ENCODE results near the gene CDC42.

CDC42 gene

DNA sequence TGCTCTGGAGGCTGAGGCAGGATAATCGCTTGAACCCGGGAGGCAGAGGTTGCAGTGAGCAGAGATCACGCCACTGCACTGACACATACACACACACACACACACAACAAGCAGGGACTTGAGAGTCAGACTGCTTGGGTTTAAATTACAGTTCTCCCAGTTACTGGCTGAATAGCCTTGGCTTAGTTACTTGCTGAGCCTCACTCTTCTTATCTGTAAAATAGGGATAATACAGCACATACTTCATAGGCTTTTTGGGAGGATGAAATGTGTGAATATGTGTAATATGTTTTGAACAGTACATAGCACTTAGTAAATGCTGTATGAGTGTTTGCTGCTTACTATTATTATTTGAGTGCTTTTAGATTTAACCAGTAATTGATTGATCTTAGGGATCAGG lies 23.8 kb downstream of the CDC42 start:
- DNase-seq (ENCODE audit: low read depth): no peak

DNA sequence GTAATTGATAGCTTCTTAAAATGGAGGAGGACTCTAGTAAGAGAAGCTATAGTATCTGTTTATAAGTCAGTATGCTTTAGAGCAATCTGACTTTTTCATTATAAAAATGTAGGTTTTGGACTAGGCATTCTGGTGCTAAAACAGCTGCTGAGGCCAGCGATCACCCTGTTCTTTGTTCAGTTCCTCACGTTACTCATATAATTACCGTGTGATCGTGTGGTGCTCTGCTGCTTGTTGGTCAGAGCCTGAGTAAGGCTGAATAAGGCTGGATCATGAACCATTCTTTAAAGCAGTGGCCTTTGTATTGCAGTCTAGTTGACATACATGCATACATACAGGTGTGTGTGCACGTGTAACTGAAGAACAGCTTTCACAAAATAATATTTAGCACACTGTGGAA lies 25.2 kb downstream of the CDC42 start:
- no peak for DNase-seq (ENCODE audit: low read depth)

DNA sequence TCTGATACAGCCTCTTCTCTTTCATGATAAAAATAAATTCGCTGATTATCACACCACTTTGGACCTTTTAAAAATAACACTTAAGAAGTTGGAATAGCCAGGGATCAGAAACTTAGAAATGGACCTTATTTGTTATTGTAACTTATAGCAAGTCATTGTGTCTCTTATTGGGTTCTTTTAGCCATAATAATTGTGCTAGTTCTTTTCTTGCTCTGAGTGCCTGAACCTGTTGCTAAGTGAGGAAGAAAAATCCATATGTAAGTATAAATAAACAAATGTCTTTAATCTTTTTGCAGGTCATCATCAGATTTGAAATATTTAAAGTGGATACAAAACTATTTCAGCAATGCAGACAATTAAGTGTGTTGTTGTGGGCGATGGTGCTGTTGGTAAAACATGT lies 25.6 kb downstream of the CDC42 start:
- no peak for DNase-seq (ENCODE audit: low read depth)

DNA sequence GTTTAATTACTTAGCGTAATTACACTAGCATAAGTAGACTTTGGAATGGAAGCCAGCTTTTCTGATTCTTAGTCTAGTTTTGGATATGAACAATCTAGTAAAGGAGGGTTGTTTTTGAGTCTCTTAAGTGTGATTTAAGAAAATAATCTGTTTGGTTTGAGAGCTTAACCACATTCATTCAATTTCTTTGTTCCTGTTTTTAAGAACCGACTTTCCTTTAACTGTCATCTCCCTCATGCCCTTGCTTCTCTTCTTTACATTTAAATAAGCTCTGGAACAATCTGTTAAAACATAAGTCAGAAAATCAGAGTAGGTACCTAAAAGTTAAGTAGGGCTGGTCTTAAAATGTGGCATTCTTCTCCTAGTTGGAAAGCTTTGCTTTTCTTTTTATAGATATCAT lies 27.7 kb downstream of the CDC42 start:
- DNase-seq (ENCODE audit: low read depth): no peak

DNA sequence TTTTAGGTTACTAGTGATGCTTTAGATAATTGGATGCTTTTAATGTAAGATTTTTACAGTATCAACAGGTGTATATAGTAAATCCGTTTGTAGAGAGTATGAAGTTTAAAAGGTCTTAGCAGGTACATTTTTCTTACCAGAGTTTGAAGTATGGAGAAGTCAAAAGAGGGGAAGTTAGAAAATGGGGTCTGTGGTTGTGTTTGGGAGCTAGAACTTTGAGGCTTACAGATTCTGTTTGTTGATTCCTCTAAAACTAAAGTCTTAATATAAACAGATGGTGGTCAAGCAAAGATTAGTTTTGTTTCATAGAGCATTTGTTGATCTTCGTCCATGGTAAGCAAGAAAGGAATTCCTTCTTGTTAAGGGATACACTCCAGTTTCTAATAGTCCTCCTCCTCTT lies 35.8 kb downstream of the CDC42 start:
- DNase-seq (ENCODE audit: low read depth): no peak

DNA sequence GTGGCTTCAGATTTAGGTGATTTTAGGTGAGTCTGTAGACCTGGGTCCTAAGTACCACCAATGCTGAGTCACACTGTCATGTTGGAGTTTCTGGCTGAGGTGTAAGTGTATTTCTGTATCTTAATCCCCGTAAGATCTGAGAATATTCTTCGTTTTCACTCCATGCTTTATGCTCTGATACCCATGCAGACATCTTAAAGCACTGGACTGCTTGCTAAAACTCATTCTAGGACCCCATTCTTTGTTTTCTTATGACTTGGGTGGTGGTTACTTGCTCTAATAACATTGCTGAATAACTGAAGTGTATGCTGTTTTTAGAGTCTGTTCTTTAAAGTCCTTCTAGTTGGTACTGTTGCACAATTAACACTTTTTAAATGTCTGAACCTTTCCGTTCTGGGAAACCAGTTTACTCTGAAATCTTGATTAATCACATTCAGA lies 36.6 kb downstream of the CDC42 start:
- DNase-seq (ENCODE audit: low read depth): no peak

DNA sequence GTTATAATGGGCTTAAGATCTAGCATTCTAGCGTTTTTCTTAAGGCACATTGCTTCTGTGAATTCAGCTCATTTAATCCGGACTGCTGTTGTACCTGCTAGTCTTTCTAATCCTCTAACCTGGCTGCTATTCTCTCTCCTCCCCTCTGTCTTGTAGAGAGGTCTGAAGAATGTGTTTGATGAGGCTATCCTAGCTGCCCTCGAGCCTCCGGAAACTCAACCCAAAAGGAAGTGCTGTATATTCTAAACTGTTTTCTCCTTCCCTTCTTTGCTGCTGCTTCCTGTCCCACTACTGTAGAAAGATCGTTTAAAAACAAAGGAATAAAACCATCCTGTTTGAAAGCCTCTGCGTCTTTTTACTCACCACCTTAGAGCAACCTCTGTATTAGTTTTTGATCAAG lies 37.3 kb downstream of the CDC42 start:
- no peak for DNase-seq (ENCODE audit: low read depth)

DNA sequence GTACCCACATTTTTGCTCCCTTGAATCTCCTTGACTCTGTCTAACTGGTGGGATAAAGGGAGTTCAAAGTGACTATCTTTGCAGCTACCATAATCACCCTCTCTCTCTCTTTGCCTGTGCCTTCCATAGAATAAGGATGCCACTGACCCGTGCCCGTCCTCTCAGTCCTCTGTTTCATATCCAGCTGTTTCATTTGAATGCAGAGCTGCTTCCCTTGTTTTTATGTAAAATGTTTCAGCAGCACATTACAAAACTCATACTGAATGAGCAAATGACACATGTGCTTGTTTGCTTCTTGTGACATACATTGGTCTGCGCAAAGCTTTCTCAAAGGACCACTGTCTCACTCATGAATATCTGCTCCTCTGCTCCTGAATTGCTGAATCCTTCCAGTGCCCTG lies 38.4 kb downstream of the CDC42 start:
- DNase-seq (ENCODE audit: low read depth): no peak

DNA sequence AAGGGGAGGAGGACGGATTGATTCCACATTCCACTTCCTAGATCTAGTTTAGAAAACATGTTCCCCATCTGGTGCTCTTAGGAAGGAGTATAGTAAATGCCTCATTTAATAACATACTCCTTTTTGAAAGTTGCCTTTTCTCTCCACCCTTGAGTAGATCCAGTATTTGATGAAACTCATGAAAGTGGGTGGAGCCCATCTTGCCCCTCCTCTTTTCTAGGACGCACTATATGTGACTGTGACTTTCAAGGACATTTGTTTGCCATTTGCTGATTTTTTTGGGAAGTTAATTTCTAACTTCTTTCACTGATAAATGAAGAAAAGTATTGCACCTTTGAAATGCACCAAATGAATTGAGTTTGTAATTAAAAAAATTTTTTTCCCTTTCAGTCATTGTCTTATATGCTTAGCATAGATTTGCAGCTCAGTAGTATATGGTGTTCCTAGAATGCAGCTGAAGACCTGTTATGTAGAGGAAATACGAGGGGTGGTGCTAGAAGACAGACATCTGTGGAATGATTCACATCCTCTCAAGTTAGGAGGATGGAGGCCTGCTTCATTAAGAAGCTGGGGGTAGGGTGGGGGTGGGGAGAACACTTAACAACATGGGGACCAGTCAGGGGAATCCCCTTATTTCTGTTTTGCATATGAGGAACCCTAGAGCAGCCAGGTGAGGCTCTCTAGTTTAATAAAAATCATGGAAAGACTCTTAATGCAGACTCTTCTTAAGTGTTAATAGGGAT lies 39.7 kb downstream of the CDC42 start:
- DNase-seq (ENCODE audit: low read depth): peak; percentile 47

DNA sequence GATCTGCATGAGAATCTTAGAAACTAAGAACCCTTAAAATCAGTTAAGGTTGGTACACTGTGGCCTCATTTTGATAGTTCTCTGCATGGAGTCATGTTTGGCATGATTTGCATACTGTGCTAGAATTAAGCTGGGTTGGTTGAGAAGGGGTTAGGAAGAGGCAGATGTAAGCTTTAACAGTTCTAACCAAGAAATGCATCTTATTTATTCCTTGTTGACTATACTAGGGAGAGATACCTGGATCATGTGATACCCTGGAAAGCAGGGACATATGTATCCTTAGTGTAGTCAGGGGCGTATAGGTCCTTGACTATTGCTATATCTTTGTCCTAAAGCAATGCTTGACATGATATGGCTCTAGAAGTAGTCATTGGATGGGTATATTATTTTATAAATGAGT lies 41.0 kb downstream of the CDC42 start:
- no peak for DNase-seq (ENCODE audit: low read depth)

DNA sequence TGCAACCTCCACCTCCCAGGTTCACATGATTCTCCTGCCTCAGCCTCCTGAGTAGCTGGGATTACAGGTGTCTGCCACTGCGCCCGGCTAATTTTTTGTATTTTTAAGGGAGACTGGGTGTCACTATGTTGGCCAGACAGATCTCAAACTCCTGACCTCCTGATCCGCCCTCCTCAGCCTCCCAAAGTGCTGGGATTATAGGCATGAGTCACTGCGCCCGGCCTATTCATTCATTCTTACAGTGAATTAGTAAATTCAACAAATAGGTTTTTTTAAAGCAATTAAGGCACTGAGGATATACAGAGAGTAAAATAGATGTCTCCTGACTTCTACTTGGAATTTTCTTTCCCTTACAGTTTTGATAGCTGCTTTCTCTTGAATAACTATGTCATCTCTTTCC lies 43.5 kb downstream of the CDC42 start:
- DNase-seq (ENCODE audit: low read depth): no peak

DNA sequence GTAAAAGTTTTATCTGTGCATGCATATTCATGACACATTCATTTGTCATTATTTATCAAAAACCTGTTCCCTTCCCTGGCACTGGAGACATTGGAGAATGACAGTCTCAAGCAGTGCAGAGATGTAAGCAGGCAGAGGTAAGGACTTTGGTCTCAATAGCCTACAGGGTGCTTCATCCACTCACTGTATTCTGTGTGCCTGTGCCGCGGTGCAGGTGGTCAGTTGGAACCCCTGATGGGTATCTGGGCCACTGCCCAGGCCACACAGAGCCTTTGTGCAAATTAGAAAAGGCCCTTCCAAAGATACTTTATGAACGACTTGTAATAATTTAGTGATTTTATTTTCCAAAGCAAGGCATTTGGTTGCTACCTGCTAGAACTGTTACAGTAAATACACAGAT lies 44.0 kb downstream of the CDC42 start:
- DNase-seq (ENCODE audit: low read depth): no peak

DNA sequence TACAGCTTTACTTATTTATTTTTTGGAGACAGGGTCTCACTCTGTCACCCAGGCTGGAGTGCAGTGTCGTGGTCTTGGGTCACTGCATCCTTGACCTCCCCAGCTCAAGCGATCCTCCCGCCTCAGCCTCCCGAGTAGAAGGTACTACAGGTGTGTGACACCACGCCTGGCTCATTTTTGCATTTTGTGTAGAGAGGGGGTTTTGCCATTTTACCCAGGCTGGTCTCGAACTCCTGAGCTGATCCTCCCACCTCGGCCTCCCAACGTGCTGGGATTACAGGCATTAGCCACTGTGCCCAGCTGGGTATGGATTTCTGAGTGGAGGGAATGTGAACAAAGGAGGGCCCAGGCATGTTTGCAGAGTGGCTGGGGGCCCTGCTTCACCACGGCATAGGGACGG lies 46.2 kb downstream of the CDC42 start:
- DNase-seq (ENCODE audit: low read depth): no peak

DNA sequence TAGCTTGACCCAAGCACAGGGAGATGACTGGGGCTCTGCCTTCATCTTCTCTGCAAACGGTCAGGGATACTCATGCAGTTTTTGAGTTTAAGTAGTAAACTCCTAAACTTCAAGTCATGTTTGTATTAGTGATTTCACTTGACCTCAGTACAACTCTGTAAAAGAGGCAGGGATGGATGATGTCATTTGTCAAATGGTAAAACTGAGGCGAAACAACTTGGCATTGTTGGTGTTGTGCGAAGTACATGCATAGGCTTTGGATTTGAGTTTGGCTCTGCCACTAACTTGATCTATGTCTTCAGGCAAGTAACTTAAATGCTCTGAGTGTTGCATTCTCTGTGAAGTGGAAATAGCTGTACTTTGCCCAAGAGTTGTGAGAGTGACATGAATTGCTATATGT lies 47.7 kb downstream of the CDC42 start:
- DNase-seq (ENCODE audit: low read depth): no peak

DNA sequence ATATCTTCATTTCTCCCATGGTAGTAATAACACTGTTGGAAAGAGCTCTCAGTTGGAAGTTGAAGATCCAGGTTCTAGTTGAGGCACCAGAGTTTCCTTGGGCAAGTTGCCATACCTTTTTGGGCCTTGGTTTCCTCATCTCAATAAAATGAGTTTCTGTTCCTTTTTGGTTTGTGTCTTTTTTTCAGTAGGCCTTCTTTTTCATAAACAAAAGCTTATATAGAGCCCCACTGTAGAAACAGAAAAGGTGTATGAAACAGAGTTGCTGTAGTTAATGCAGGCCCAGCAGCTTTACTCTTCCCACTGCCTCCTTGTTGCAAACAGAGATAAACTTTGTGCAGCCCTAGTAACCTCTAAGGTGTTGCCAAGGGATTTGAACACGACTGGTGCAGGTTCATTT lies 48.7 kb downstream of the CDC42 start:
- DNase-seq (ENCODE audit: low read depth): no peak

DNA sequence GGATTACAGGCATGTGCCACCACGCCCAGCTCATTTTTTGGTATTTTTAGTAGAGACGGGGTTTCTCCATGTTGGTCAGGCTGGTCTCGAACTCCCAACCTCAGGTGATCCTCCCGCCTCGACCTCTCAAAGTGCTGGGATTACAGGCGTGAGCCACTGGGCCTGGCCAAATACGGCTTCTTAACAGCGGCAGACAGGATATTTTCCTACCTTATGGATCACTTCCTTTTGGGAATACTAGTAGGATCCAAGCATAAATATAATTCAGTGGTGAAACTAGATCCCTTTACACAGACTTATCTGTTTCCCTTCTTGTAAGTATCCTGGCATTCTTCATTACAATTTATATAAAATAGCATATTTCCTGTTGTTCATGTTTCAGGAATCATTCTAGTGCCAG lies 49.5 kb downstream of the CDC42 start:
- no peak for DNase-seq (ENCODE audit: low read depth)

DNA sequence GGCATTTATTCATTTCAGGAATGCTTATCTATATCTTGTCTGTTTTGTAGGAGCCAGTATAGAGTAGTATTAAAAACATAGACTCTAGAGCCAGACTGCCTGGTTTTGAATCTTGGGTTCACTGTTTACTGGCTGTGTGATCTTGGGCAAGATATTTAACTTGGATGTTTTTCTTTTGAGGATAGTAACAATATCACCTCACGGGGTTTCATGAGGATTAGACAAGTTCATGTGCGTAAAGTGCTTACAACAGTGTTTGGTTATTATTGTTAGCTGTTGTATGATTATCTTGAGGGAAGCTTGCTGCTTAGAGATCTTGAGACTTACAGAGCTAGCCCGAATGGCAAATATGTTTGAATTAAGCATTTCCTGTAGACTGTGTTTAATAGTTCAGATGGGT lies 50.2 kb downstream of the CDC42 start:
- DNase-seq (ENCODE audit: low read depth): no peak

DNA sequence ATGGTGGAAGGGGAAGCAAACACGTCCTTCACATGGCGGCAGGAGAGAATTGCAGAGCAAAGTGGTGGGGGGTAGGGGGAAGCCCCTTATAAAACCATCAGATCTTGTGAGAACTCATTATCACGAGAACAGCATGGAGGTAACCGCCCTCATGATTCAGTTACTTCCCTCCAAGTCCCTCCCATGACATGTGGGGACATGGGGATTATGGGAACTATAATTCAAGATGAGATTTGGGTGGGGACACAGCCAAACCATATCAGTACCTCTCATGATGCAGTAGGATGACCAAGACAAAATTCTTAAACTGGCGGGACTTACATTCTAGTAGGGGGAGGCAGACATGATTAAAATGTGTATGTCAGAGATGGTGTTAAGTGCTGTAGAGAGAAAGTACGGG lies 51.6 kb downstream of the CDC42 start:
- DNase-seq (ENCODE audit: low read depth): no peak

DNA sequence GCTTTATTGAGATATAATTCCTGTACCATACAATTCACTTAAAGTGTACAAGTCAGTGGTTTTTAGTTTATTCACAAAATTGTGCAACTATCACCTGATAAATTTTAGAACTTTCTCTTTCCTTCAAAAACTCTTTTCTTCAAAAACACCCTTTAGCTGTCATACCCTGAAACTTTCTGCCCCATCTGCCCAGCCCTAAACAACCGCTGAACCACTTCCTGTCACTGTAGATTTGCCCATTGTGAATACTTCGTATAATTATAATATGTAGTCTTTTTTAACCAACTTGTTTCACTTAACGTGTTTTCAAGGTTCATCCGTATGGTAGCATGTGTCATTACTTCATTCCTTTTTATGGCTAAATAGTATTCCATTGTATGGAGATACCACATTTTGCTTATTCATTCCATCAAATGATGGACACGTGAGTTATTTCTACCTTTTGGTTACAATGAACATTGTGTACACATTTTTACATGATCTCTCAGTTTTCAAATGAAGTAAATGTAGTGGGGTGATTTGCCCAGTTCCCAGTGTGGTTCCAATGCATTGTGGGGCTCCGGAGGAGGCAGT lies 52.4 kb downstream of the CDC42 start:
- no peak for DNase-seq (ENCODE audit: low read depth)

DNA sequence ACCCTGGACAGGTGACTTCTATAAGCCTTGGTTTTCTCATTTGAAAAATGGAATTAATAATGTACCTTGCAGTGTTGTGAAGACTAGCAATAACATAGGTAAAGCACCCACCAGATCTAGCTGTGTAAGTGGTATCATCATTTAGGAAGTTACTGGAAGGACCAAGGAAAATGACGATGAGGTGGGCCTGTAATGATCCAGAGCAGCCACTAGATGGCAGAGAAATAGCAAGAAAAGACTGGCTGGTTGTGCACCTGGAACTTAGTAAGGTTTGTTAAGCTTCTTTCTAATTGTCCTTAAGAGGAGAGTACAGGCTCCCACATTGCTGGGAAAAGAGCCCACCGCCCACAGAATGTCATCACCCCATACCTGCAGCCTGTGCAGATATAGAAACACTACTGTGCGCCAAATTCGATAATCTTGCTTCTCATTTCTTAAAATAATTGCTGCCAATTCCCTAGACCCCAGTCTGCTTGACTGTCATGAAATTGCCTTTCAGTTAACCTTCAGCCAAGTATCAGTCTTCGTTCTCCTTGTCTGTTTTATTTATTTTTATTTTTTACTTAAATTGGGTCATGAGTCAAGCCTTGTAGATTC lies 53.2 kb downstream of the CDC42 start:
- DNase-seq (ENCODE audit: low read depth): no peak

DNA sequence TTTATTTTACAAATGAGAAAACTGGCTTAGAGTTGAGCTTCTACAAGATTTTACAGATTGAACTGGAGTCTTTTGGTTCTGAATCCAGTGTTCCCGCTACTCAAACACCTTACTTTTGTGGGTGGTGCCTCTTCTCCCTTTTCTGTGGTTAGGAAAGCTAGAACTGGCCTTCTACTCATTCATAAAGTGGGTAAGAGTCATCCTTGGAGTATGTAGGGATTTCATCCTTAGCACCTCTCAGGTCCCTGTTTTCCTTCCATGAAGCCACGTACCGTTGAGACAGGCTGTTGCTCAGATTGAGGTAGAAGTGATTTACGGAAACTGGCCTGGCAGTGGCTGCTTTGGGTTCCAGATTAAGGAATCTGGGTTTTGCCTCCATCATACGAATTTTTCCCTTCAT lies 54.6 kb downstream of the CDC42 start:
- no peak for DNase-seq (ENCODE audit: low read depth)

DNA sequence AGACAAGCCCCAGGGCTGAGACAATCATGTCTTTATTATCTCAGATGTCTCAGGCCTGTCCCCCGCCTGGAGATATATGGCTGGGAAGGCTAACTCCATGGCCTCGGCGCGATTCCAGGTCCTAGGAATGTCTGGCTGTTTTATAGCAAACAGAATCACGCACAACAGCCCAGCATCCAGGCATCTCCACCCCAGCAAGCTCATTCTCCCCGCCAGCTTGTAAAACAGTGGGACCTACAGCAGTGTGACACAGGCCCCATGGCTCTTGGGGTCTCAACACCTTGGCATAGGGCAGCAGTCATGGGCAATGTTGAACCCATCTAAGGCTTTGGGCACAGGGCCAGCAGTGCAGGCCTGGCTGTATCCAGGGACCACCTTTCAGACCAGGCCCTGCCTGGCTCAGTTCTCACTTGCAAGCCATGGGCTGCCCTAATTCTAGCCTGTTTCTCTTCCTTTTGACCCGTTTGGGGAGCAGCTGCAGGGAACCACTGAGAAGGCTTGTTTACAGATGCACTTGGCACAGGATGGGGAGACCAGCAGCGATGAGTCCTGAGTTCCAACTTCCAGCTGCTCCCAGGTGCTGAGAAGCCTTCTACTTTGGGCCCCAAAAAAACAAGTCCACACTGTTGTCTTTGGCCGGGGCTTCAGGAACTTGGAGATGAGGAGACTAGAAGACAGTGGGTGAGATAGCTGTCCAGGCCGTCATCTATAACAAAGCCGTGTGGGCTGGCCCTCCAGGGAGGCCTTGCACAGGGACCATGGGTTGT lies 56.0 kb downstream of the CDC42 start:
- no peak for DNase-seq (ENCODE audit: low read depth)

DNA sequence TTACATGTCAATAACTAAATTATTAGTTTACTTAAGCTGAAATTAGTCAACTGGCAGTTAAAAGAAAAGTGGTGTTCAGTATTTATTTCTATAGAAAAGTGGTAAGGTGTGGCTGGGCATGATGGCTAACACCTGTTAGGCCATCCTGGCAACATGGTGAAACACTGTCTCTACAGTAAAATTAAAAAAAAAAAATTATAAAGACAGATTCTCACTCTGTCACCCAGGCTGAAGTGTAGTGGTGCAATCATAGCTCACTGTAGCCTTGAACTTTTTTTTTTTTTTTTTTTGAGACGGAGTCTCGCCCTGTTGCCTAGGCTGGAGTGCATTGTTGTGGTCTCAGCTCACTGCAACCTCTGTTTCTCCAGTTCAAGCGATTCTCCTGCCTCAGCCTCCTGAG lies 57.5 kb downstream of the CDC42 start:
- DNase-seq (ENCODE audit: low read depth): no peak

All from stimulated activated CD4-positive, alpha-beta T cell treated with anti-CD3 and anti-CD28 coated beads, Interleukin-2, amount 100 ng/mL, for 4 hours (primary cell).